Measurements from ENCODE around the gene CERK. TPM values are rescaled to one million over a fixed set of nuclear protein-coding genes. Genes with fewer than 3 reads are reported as not detected.

The CERK gene
- total and polyA plus RNA-seq, 2 of the 13 experiments (the other 11 are each of a cell fraction or from before 2014, with no cell fraction given), result 40.3 to 41.9 TPM

GRCh38 chr22:46766611-46767010 is 28.6 kb upstream of the CERK start:
- ATAC-seq (no peak), DNase-seq (ENCODE audit: low spot score) (no peak), FAIRE-seq (no peak)
- Histone ChIP-seq H3K36me3 (replicated peaks in 1 of 2; ENCODE audit: control insufficient read depth in 1 of 2, insufficient read depth in 2 of 2, low read length in 2 of 2) (no peaks in the 10 kb centered on the region), H3K27me3 (ENCODE audit: control insufficient read depth in 1 of 2, insufficient read depth in 2 of 2, low read length in 2 of 2) (no peaks in the 10 kb centered on the region; a peak in 2 of 5 replicates), H3K4me1 (ENCODE audit: insufficient read depth, low read length) (peaks cover 22% of the 10 kb centered on the region), H3K4me2 (ENCODE audit: low read depth, low read length) (no peak overlapping the region), H2AFZ (ENCODE audit: low read length) (no peak overlapping the region), H3K27ac (ENCODE audit: extremely low read length, insufficient read depth, low read length) (no peak overlapping the region), H3K9ac (ENCODE audit: insufficient read depth, low read depth, low read length) (no peak overlapping the region), H3K4me3 (replicated peaks in 1 of 3; ENCODE audit: insufficient read depth in 1 of 3, low read depth in 2 of 3, low read length in 3 of 3) (no peak overlapping the region), H3K9me3 (ENCODE audit: low read length) (no peaks in the 10 kb centered on the region), H4K20me1 (ENCODE audit: insufficient read depth, low read length) (no peaks in the 10 kb centered on the region), H3K79me2 (ENCODE audit: insufficient read depth, low read length) (peaks cover 66% of the 10 kb centered on the region)
- BruUV-seq (replicated peaks), result no TSS peak
- intact Hi-C loops (cut with micrococcal nuclease; ENCODE audit: unreplicated experiment), result no loop called here
- in situ Hi-C loops (cut with HindIII; ENCODE audit: extremely low pct_ligation_motif_present, low pct_unique_long_range_greater_than_20kb), result no loop called here
- POLR2A ChIA-PET, result no interaction called here
- CTCF ChIA-PET (ENCODE audit: low intra/inter-chr PET ratio, low total read pairs), result no interaction called here
- 96% methylated on average over 8 of the region's 8 CpGs for WGBS (ENCODE audit: low lambda C conversion rate)
- no peak for TF ChIP-seq FOSL1 (CRISPR knock-in tag; IDR thresholded peaks at IDR 0.05; ENCODE audit: borderline replicate concordance)
- TF ChIP-seq RBM39 (IDR thresholded peaks at IDR 0.05; ENCODE audit: low read depth, low read length, poor library complexity, severe bottlenecking), result no peak
- no peak for TF ChIP-seq MLXIP (CRISPR knock-in tag; IDR thresholded peaks at IDR 0.05; ENCODE audit: borderline replicate concordance)
- TF ChIP-seq ZNF142 (CRISPR knock-in tag; IDR thresholded peaks at IDR 0.05), result no peak
- TF ChIP-seq ZNF101 (CRISPR knock-in tag; IDR thresholded peaks at IDR 0.05; ENCODE audit: borderline replicate concordance, low read depth), result no peak
- no peak for TF ChIP-seq ZXDC (CRISPR knock-in tag; IDR thresholded peaks at IDR 0.05)
- no peak for TF ChIP-seq ARID5B (CRISPR knock-in tag; IDR thresholded peaks at IDR 0.05)

All from HepG2 (cell line).